ENCODE measurements around the gene ZNF469.

Gene ZNF469

GRCh38 chr16:88415713-88416323 lies 33.1 kb downstream of the ZNF469 start:
- in situ Hi-C loops (cut with HindIII; ENCODE audit: low pct_ligation_motif_present, low pct_unique_long_range_greater_than_20kb, low sequenced_read_pairs) = no loop called here

GRCh38 chr16:88416686-88417085 lies 33.9 kb downstream of the ZNF469 start:
- in situ Hi-C loops (cut with HindIII; ENCODE audit: low pct_ligation_motif_present, low pct_unique_long_range_greater_than_20kb, low sequenced_read_pairs) = no loop called here
- DNase-seq = no peak

More at GRCh38 chr16:88415713-88416323, 33.1 kb downstream of the ZNF469 start:
- no peak for DNase-seq

GRCh38 chr16:88417684-88418476 lies 35.1 kb downstream of the ZNF469 start:
- in situ Hi-C loops (cut with HindIII; ENCODE audit: low pct_ligation_motif_present, low pct_unique_long_range_greater_than_20kb, low sequenced_read_pairs) = no loop called here
- DNase-seq = no peak

GRCh38 chr16:88418869-88419268 lies 36.1 kb downstream of the ZNF469 start:
- no peak for DNase-seq
- in situ Hi-C loops (cut with HindIII; ENCODE audit: low pct_ligation_motif_present, low pct_unique_long_range_greater_than_20kb, low sequenced_read_pairs) = no loop called here

- no peak for DNase-seq
- in situ Hi-C loops (cut with HindIII; ENCODE audit: low pct_ligation_motif_present, low pct_unique_long_range_greater_than_20kb, low sequenced_read_pairs) = no loop called here
These were observed 37.0 kb downstream of the ZNF469 start for GRCh38 chr16:88419790-88420189.

- DNase-seq = no peak
- in situ Hi-C loops (cut with HindIII; ENCODE audit: low pct_ligation_motif_present, low pct_unique_long_range_greater_than_20kb, low sequenced_read_pairs) = no loop called here
These were observed 37.7 kb downstream of the ZNF469 start for GRCh38 chr16:88420496-88420895.

GRCh38 chr16:88421301-88421700 lies 38.5 kb downstream of the ZNF469 start:
- in situ Hi-C loops (cut with HindIII; ENCODE audit: low pct_ligation_motif_present, low pct_unique_long_range_greater_than_20kb, low sequenced_read_pairs) = no loop called here
- DNase-seq = no peak

- in situ Hi-C loops (cut with HindIII; ENCODE audit: low pct_ligation_motif_present, low pct_unique_long_range_greater_than_20kb, low sequenced_read_pairs) = no loop called here
- DNase-seq = no peak
These were observed 39.2 kb downstream of the ZNF469 start for GRCh38 chr16:88421871-88422433.

- in situ Hi-C loops (cut with HindIII; ENCODE audit: low pct_ligation_motif_present, low pct_unique_long_range_greater_than_20kb, low sequenced_read_pairs) = no loop called here
- DNase-seq = no peak
These were observed 40.1 kb downstream of the ZNF469 start for GRCh38 chr16:88422733-88423447.

- in situ Hi-C loops (cut with HindIII; ENCODE audit: low pct_ligation_motif_present, low pct_unique_long_range_greater_than_20kb, low sequenced_read_pairs) = no loop called here
These were observed 40.7 kb downstream of the ZNF469 start for GRCh38 chr16:88423448-88423850.

GRCh38 chr16:88424587-88425235 lies 42.0 kb downstream of the ZNF469 start:
- DNase-seq = no peak
- in situ Hi-C loops (cut with HindIII; ENCODE audit: low pct_ligation_motif_present, low pct_unique_long_range_greater_than_20kb, low sequenced_read_pairs) = loop anchor here (25.0 kb wide), 1 partner anchor 113 kb away; no protein-coding TSS in a partner anchor

More at GRCh38 chr16:88423448-88423850, 40.7 kb downstream of the ZNF469 start:
- no peak for DNase-seq

GRCh38 chr16:88426018-88426417 lies 43.3 kb downstream of the ZNF469 start:
- DNase-seq = no peak
- in situ Hi-C loops (cut with HindIII; ENCODE audit: low pct_ligation_motif_present, low pct_unique_long_range_greater_than_20kb, low sequenced_read_pairs) = loop anchor here (25.0 kb wide), 1 partner anchor 111 kb away; no protein-coding TSS in a partner anchor

GRCh38 chr16:88427376-88427775 lies 44.6 kb downstream of the ZNF469 start:
- no peak for DNase-seq
- in situ Hi-C loops (cut with HindIII; ENCODE audit: low pct_ligation_motif_present, low pct_unique_long_range_greater_than_20kb, low sequenced_read_pairs) = loop anchor here (25.0 kb wide), 1 partner anchor 110 kb away; no protein-coding TSS in a partner anchor

GRCh38 chr16:88428156-88428555 lies 45.4 kb downstream of the ZNF469 start:
- in situ Hi-C loops (cut with HindIII; ENCODE audit: low pct_ligation_motif_present, low pct_unique_long_range_greater_than_20kb, low sequenced_read_pairs) = loop anchor here (25.0 kb wide), 1 partner anchor 109 kb away; no protein-coding TSS in a partner anchor
- DNase-seq = no peak

GRCh38 chr16:88428616-88429386 lies 46.0 kb downstream of the ZNF469 start:
- DNase-seq = no peak
- in situ Hi-C loops (cut with HindIII; ENCODE audit: low pct_ligation_motif_present, low pct_unique_long_range_greater_than_20kb, low sequenced_read_pairs) = loop anchor here (25.0 kb wide), 1 partner anchor 108 kb away; no protein-coding TSS in a partner anchor

GRCh38 chr16:88429387-88430184 lies 46.8 kb downstream of the ZNF469 start:
- no peak for DNase-seq
- in situ Hi-C loops (cut with HindIII; ENCODE audit: low pct_ligation_motif_present, low pct_unique_long_range_greater_than_20kb, low sequenced_read_pairs) = loop anchor here (25.0 kb wide), 1 partner anchor 108 kb away; no protein-coding TSS in a partner anchor

GRCh38 chr16:88430185-88430523 lies 47.4 kb downstream of the ZNF469 start:
- in situ Hi-C loops (cut with HindIII; ENCODE audit: low pct_ligation_motif_present, low pct_unique_long_range_greater_than_20kb, low sequenced_read_pairs) = loop anchor here (25.0 kb wide), 1 partner anchor 107 kb away; no protein-coding TSS in a partner anchor
- DNase-seq = no peak

All from ACHN (cell line).